ENCODE results near the gene ACD. TPM values are rescaled to one million over a fixed set of nuclear protein-coding genes. Genes with fewer than 3 reads are reported as not detected.

The ACD gene
- total RNA-seq, 1 experiment from 2014 or later, result 34.1 TPM

DNA sequence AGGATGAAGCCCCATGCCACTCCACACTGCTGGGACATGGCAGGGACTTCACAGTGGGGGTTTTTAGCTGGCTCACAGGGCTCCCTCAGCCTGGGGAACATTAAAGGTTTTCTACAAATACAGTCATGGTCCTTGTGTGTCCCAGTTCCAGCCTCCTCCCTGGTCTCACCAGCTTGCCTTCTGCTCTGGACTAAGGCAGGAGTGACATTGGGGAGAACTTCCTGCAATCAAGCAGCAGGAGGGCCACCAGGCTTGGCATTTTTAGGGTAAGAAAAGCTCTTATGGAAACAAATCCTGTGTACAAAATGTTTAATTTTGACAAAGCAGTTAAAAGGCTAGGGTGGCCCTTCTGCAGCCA lies 2.6 kb upstream of the ACD start:
- no peak overlapping the region for H3K27ac Mint-ChIP-seq
- Histone ChIP-seq H2BK20ac (ENCODE audit: low read depth, low read length, poor library complexity, severe bottlenecking) (no peak overlapping the region), H3K23ac (ENCODE audit: insufficient read length, low read depth, low read length) (no peak overlapping the region), H2BK5ac (ENCODE audit: insufficient read length, low read length) (no peak overlapping the region), H3K4ac (ENCODE audit: low read depth, low read length) (no peak overlapping the region), H2BK12ac (ENCODE audit: insufficient read length, low read depth, low read length) (no peak overlapping the region), H3K23me2 (ENCODE audit: insufficient read length, low read depth, low read length, poor library complexity, severe bottlenecking) (peaks cover 15% of the 10 kb centered on the region), H3K27ac (ENCODE audit: insufficient read length, low read depth, low read length) (no peak overlapping the region), H2AK5ac (ENCODE audit: insufficient read length, low read length) (no peak overlapping the region), H2AFZ (ENCODE audit: low read length) (no peak overlapping the region), H3T11ph (ENCODE audit: low read length) (no peak overlapping the region), H2BK15ac (ENCODE audit: low read depth, low read length) (no peak overlapping the region), H4K20me1 (ENCODE audit: control insufficient read depth, insufficient read depth, insufficient read length) (no peaks in the 10 kb centered on the region), H2BK120ac (ENCODE audit: low read depth, low read length, poor library complexity, severe bottlenecking) (no peak overlapping the region), H3K79me1 (ENCODE audit: insufficient read depth, low read depth, low read length, poor library complexity, severe bottlenecking) (no peaks in the 10 kb centered on the region), H3K27me3 (ENCODE audit: insufficient read depth, low read length) (no peaks in the 10 kb centered on the region), H3K14ac (ENCODE audit: insufficient read depth, low read length) (no peak overlapping the region), H4K8ac (replicated peaks; ENCODE audit: insufficient read length, low read depth, low read length) (no peak overlapping the region), H3K9me3 (ENCODE audit: control insufficient read depth, low read depth, low read length) (no peaks in the 10 kb centered on the region), H3K18ac (ENCODE audit: insufficient read length, low read depth, low read length) (no peak overlapping the region), H3K9ac (ENCODE audit: extremely low read depth, insufficient read length, low read length) (no peak overlapping the region), H3K4me1 (ENCODE audit: insufficient read depth, low read length) (no peaks in the 10 kb centered on the region), H4K5ac (ENCODE audit: insufficient read length, low read depth, low read length) (no peak overlapping the region), H3K56ac (ENCODE audit: insufficient read length, low read depth, low read length) (no peak overlapping the region), H3K79me2 (ENCODE audit: insufficient read depth, low read length) (no peaks in the 10 kb centered on the region), H3K4me2 (ENCODE audit: insufficient read depth, insufficient read length, low read length) (no peak overlapping the region), H4K91ac (ENCODE audit: insufficient read length, low read depth, low read length) (no peak overlapping the region)
- H3K4me1 Mint-ChIP-seq, result peaks cover 16 to 34% of the 10 kb centered on the region in 2 experiments
- no peak for DNase-seq
- H3K4me3 Mint-ChIP-seq, result no peak overlapping the region; a peak in 1 of 5 replicates
- TF ChIP-seq, protein P1, sequence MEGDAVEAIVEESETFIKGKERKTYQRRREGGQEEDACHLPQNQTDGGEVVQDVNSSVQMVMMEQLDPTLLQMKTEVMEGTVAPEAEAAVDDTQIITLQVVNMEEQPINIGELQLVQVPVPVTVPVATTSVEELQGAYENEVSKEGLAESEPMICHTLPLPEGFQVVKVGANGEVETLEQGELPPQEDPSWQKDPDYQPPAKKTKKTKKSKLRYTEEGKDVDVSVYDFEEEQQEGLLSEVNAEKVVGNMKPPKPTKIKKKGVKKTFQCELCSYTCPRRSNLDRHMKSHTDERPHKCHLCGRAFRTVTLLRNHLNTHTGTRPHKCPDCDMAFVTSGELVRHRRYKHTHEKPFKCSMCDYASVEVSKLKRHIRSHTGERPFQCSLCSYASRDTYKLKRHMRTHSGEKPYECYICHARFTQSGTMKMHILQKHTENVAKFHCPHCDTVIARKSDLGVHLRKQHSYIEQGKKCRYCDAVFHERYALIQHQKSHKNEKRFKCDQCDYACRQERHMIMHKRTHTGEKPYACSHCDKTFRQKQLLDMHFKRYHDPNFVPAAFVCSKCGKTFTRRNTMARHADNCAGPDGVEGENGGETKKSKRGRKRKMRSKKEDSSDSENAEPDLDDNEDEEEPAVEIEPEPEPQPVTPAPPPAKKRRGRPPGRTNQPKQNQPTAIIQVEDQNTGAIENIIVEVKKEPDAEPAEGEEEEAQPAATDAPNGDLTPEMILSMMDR (conservative IDR thresholded peaks at IDR 0.05), result no peak
- no peaks in the 10 kb centered on the region for H3K9me3 Mint-ChIP-seq
- H3K27me3 Mint-ChIP-seq (ENCODE audit: low read depth), result peaks cover 4% of the 10 kb centered on the region
- peaks cover 7 to 14% (median 8%) of the 10 kb centered on the region in 3 experiments; a peak in 5 of 7 replicates for H3K36me3 Mint-ChIP-seq (ENCODE audit: insufficient read depth in 1 of 3, low read depth in 3 of 3)

Measured in H9 (cell line).